Mucosa of stomach (tissue), 1 donor: Measurements from ENCODE around the gene PPP1R15B.

ENCODE experiments used
- H3K27me3 ChIP-seq: one replicate; pipeline ENCODE4 v1.7.0; 2013; ENCODE audit warnings: mild to moderate bottlenecking, low read length; ENCODE audit not compliant: control insufficient read depth, insufficient read depth
- H3K36me3 ChIP-seq: one replicate; pipeline ENCODE4 v1.7.0; 2013; ENCODE audit warnings: low read length; ENCODE audit not compliant: control insufficient read depth, insufficient read depth
- H3K4me1 ChIP-seq: one replicate; pipeline ENCODE4 v1.7.0; 2013; ENCODE audit warnings: mild to moderate bottlenecking, low read length; ENCODE audit not compliant: control insufficient read depth, insufficient read depth
- H3K4me3 ChIP-seq: one replicate; pipeline ENCODE4 v1.7.0; 2013; ENCODE audit warnings: low read length
- H3K9ac ChIP-seq: one replicate; pipeline ENCODE4 v1.7.0; 2013; ENCODE audit warnings: mild to moderate bottlenecking, low read length, moderate library complexity
- H3K9me3 ChIP-seq: one replicate; pipeline ENCODE4 v1.7.0; 2013; ENCODE audit warnings: mild to moderate bottlenecking, low read length, moderate library complexity; ENCODE audit not compliant: control insufficient read depth
- donor health status: Pancreatic carcinoma.

Gene PPP1R15B

GRCh38 chr1:204411451-204412204 lies at the start of gene PPP1R15B:
Gene PPP1R15B (minus strand): TSS chr1:204411817. CDS start chr1:204411411, 406 bp downstream.
- H3K27me3 ChIP-seq: no peaks in the 10 kb centered on the region
- H3K9ac ChIP-seq: peak within 1 kb of the TSS; percentile 99
- no peaks in the 10 kb centered on the region for H3K9me3 ChIP-seq
- H3K4me1 ChIP-seq: peaks cover 6% of the 10 kb centered on the region
- H3K4me3 ChIP-seq: peak within 1 kb of the TSS; percentile 97
- peaks cover 7% of the 10 kb centered on the region for H3K36me3 ChIP-seq

- H3K9ac ChIP-seq: no peak overlapping the region
- no peaks in the 10 kb centered on the region for H3K27me3 ChIP-seq
- no peak overlapping the region for H3K4me3 ChIP-seq
- peaks cover 5% of the 10 kb centered on the region for H3K4me1 ChIP-seq
- H3K36me3 ChIP-seq: peaks cover 25% of the 10 kb centered on the region
- H3K9me3 ChIP-seq: no peaks in the 10 kb centered on the region
Measured at GRCh38 chr1:204460346-204460745, 48.7 kb upstream of the PPP1R15B start.

- Histone ChIP-seq H3K4me3 (no peak overlapping the region), H3K36me3 (peaks cover 25% of the 10 kb centered on the region), H3K27me3 (no peaks in the 10 kb centered on the region), H3K9me3 (no peaks in the 10 kb centered on the region), H3K9ac (no peak overlapping the region), H3K4me1 (no peaks in the 10 kb centered on the region)
Measured at GRCh38 chr1:204459706-204460105, 48.1 kb upstream of the PPP1R15B start.

- Histone ChIP-seq H3K9me3 (no peaks in the 10 kb centered on the region), H3K9ac (no peak overlapping the region), H3K4me1 (peaks cover 9% of the 10 kb centered on the region), H3K36me3 (peaks cover 20% of the 10 kb centered on the region), H3K27me3 (no peaks in the 10 kb centered on the region), H3K4me3 (no peak overlapping the region)
Measured at GRCh38 chr1:204457666-204458065, 46.0 kb upstream of the PPP1R15B start.

- Histone ChIP-seq H3K36me3 (peaks cover 19% of the 10 kb centered on the region), H3K9me3 (no peaks in the 10 kb centered on the region), H3K4me3 (no peak overlapping the region), H3K9ac (no peak overlapping the region), H3K27me3 (no peaks in the 10 kb centered on the region), H3K4me1 (peaks cover 16% of the 10 kb centered on the region)
Measured at GRCh38 chr1:204456826-204457442, 45.3 kb upstream of the PPP1R15B start.

- Histone ChIP-seq H3K9ac (no peak overlapping the region), H3K4me3 (no peak overlapping the region), H3K36me3 (peaks cover 14% of the 10 kb centered on the region), H3K4me1 (peaks cover 28% of the 10 kb centered on the region), H3K27me3 (no peaks in the 10 kb centered on the region), H3K9me3 (no peaks in the 10 kb centered on the region)
Measured at GRCh38 chr1:204455831-204456145, 44.2 kb upstream of the PPP1R15B start.

GRCh38 chr1:204455063-204455830 lies 43.6 kb upstream of the PPP1R15B start:
- H3K9ac ChIP-seq: no peak overlapping the region
- no peaks in the 10 kb centered on the region for H3K9me3 ChIP-seq
- H3K4me3 ChIP-seq: no peak overlapping the region
- peaks cover 33% of the 10 kb centered on the region for H3K4me1 ChIP-seq
- H3K27me3 ChIP-seq: no peaks in the 10 kb centered on the region
- peaks cover 14% of the 10 kb centered on the region for H3K36me3 ChIP-seq

- Histone ChIP-seq H3K4me1 (peaks cover 41% of the 10 kb centered on the region), H3K4me3 (no peak overlapping the region), H3K9ac (no peak overlapping the region), H3K36me3 (peaks cover 11% of the 10 kb centered on the region), H3K9me3 (no peaks in the 10 kb centered on the region), H3K27me3 (no peaks in the 10 kb centered on the region)
Measured at GRCh38 chr1:204454476-204454875, 42.9 kb upstream of the PPP1R15B start.

GRCh38 chr1:204453141-204453772 lies 41.6 kb upstream of the PPP1R15B start:
- Histone ChIP-seq H3K27me3 (no peaks in the 10 kb centered on the region), H3K9ac (peak overlapping the region; percentile 40), H3K4me3 (no peak overlapping the region), H3K36me3 (peaks cover 7% of the 10 kb centered on the region), H3K4me1 (peaks cover 53% of the 10 kb centered on the region), H3K9me3 (no peaks in the 10 kb centered on the region)

- Histone ChIP-seq H3K4me1 (peaks cover 69% of the 10 kb centered on the region), H3K9ac (peak overlapping the region; percentile 58), H3K9me3 (no peaks in the 10 kb centered on the region), H3K4me3 (peak overlapping the region; percentile 15), H3K27me3 (no peaks in the 10 kb centered on the region), H3K36me3 (peaks cover 18% of the 10 kb centered on the region)
Measured at GRCh38 chr1:204451352-204452124, 39.9 kb upstream of the PPP1R15B start.

- peak overlapping the region; percentile 15 for H3K4me3 ChIP-seq
- H3K27me3 ChIP-seq: no peaks in the 10 kb centered on the region
- peak overlapping the region; percentile 61 for H3K9ac ChIP-seq
- H3K4me1 ChIP-seq: peaks cover 76% of the 10 kb centered on the region
- H3K36me3 ChIP-seq: peaks cover 21% of the 10 kb centered on the region
- H3K9me3 ChIP-seq: no peaks in the 10 kb centered on the region
Measured at GRCh38 chr1:204450461-204451257, 39.0 kb upstream of the PPP1R15B start.
